ENCODE results near the gene PDZD4. TPM values are rescaled to one million over a fixed set of nuclear protein-coding genes. Genes with fewer than 3 reads are reported as not detected.
A peak's percentile ranks its signal among the peaks of the same experiment; 100 is the strongest.

PDZD4 gene
- total RNA-seq, 1 donor, result 0.43 TPM

- DNase-seq (ENCODE audit: low read depth), result no peak
- no peak for TF ChIP-seq CTCF (IDR thresholded peaks at IDR 0.05; ENCODE audit: insufficient read depth, low read depth, low read length)
- no peak overlapping the region for H3K4me3 ChIP-seq (ENCODE audit: low read depth, low read length)
These were observed 45.8 kb upstream of the PDZD4 start for GRCh38 chrX:153876112-153876491.

GRCh38 chrX:153875391-153876111 is 45.2 kb upstream of the PDZD4 start:
- peak; percentile 41 for DNase-seq (ENCODE audit: low read depth)
- no peak for TF ChIP-seq CTCF (IDR thresholded peaks at IDR 0.05; ENCODE audit: insufficient read depth, low read depth, low read length)
- H3K4me3 ChIP-seq (ENCODE audit: low read depth, low read length), result no peak overlapping the region

- H3K4me3 ChIP-seq (ENCODE audit: low read depth, low read length), result no peak overlapping the region
- no peak for TF ChIP-seq CTCF (IDR thresholded peaks at IDR 0.05; ENCODE audit: insufficient read depth, low read depth, low read length)
- no peak for DNase-seq (ENCODE audit: low read depth)
These were observed 44.2 kb upstream of the PDZD4 start for GRCh38 chrX:153874366-153875125.

- H3K4me3 ChIP-seq (ENCODE audit: low read depth, low read length), result no peak overlapping the region
- TF ChIP-seq CTCF (IDR thresholded peaks at IDR 0.05; ENCODE audit: insufficient read depth, low read depth, low read length), result no peak
- DNase-seq (ENCODE audit: low read depth), result no peak
These were observed 43.7 kb upstream of the PDZD4 start for GRCh38 chrX:153874085-153874365.

GRCh38 chrX:153873282-153874084 is 43.1 kb upstream of the PDZD4 start:
- no peak overlapping the region for H3K4me3 ChIP-seq (ENCODE audit: low read depth, low read length)
- DNase-seq (ENCODE audit: low read depth), result no peak
- no peak for TF ChIP-seq CTCF (IDR thresholded peaks at IDR 0.05; ENCODE audit: insufficient read depth, low read depth, low read length)

GRCh38 chrX:153871946-153872878 is 41.9 kb upstream of the PDZD4 start:
- H3K4me3 ChIP-seq (ENCODE audit: low read depth, low read length), result no peak overlapping the region
- no peak for TF ChIP-seq CTCF (IDR thresholded peaks at IDR 0.05; ENCODE audit: insufficient read depth, low read depth, low read length)
- no peak for DNase-seq (ENCODE audit: low read depth)

Measured in fibroblast of villous mesenchyme (primary cell).